Measurements from ENCODE around the gene TEAD4.
A peak's percentile ranks its signal among the peaks of the same experiment; 100 is the strongest.

TEAD4 gene

GRCh38 chr12:3073438-3074250 is 114.4 kb downstream of the TEAD4 start:
- Mint-ChIP-seq H3K9me3 (no peaks in the 10 kb centered on the region), H3K36me3 (ENCODE audit: low read depth) (no peaks in the 10 kb centered on the region), H3K4me3 (no peak overlapping the region), H3K27me3 (peaks cover 33% of the 10 kb centered on the region), H3K4me1 (ENCODE audit: low read depth) (peaks cover 16% of the 10 kb centered on the region), H3K27ac (no peak overlapping the region)
- DNase-seq, result peak; percentile 90

GRCh38 chr12:3075315-3075714 is 116.1 kb downstream of the TEAD4 start:
- H3K4me1 Mint-ChIP-seq (ENCODE audit: low read depth), result peaks cover 16% of the 10 kb centered on the region
- peaks cover 26% of the 10 kb centered on the region for H3K27me3 Mint-ChIP-seq
- no peaks in the 10 kb centered on the region for H3K36me3 Mint-ChIP-seq (ENCODE audit: low read depth)
- H3K9me3 Mint-ChIP-seq, result no peaks in the 10 kb centered on the region
- no peak overlapping the region for H3K4me3 Mint-ChIP-seq
- no peak for DNase-seq
- H3K27ac Mint-ChIP-seq, result no peak overlapping the region

- no peaks in the 10 kb centered on the region for H3K36me3 Mint-ChIP-seq (ENCODE audit: low read depth)
- H3K27me3 Mint-ChIP-seq, result peaks cover 26% of the 10 kb centered on the region
- H3K27ac Mint-ChIP-seq, result peak within 1 kb of the TSS; percentile 18
- DNase-seq, result peak; percentile 85
- H3K4me1 Mint-ChIP-seq (ENCODE audit: low read depth), result peaks cover 16% of the 10 kb centered on the region
- H3K4me3 Mint-ChIP-seq, result peak within 1 kb of the TSS; percentile 73
- H3K9me3 Mint-ChIP-seq, result no peaks in the 10 kb centered on the region
Measured at GRCh38 chr12:3076730-3077571, 117.8 kb downstream of the TEAD4 start, which contains the start of gene TSPAN9. TSS of gene TSPAN9 (plus strand) at chr12:3077379. CDS start at chr12:3201194, 123,815 bp downstream.

- no peaks in the 10 kb centered on the region for H3K9me3 Mint-ChIP-seq
- H3K27me3 Mint-ChIP-seq, result peaks cover 26% of the 10 kb centered on the region
- H3K36me3 Mint-ChIP-seq (ENCODE audit: low read depth), result no peaks in the 10 kb centered on the region
- peaks cover 16% of the 10 kb centered on the region for H3K4me1 Mint-ChIP-seq (ENCODE audit: low read depth)
- H3K4me3 Mint-ChIP-seq, result peak overlapping the region; percentile 66
- no peak overlapping the region for H3K27ac Mint-ChIP-seq
- no peak for DNase-seq
Measured at GRCh38 chr12:3077572-3078081, 118.4 kb downstream of the TEAD4 start.

- Mint-ChIP-seq H3K4me1 (ENCODE audit: low read depth) (peaks cover 16% of the 10 kb centered on the region), H3K4me3 (peak overlapping the region; percentile 66), H3K27ac (no peak overlapping the region), H3K27me3 (peaks cover 23% of the 10 kb centered on the region), H3K9me3 (no peaks in the 10 kb centered on the region), H3K36me3 (ENCODE audit: low read depth) (no peaks in the 10 kb centered on the region)
- no peak for DNase-seq
Measured at GRCh38 chr12:3078086-3078820, 119.1 kb downstream of the TEAD4 start.

GRCh38 chr12:3081091-3081490 is 121.9 kb downstream of the TEAD4 start:
- DNase-seq, result no peak
- no peak overlapping the region for H3K27ac Mint-ChIP-seq
- H3K4me1 Mint-ChIP-seq (ENCODE audit: low read depth), result peaks cover 10% of the 10 kb centered on the region
- H3K4me3 Mint-ChIP-seq, result no peak overlapping the region
- H3K27me3 Mint-ChIP-seq, result peaks cover 10% of the 10 kb centered on the region
- no peaks in the 10 kb centered on the region for H3K36me3 Mint-ChIP-seq (ENCODE audit: low read depth)
- no peaks in the 10 kb centered on the region for H3K9me3 Mint-ChIP-seq

- H3K4me3 Mint-ChIP-seq, result no peak overlapping the region
- H3K27me3 Mint-ChIP-seq, result peaks cover 6% of the 10 kb centered on the region
- H3K4me1 Mint-ChIP-seq (ENCODE audit: low read depth), result peaks cover 5% of the 10 kb centered on the region
- H3K36me3 Mint-ChIP-seq (ENCODE audit: low read depth), result no peaks in the 10 kb centered on the region
- H3K27ac Mint-ChIP-seq, result no peak overlapping the region
- no peaks in the 10 kb centered on the region for H3K9me3 Mint-ChIP-seq
- no peak for DNase-seq
Measured at GRCh38 chr12:3081886-3082285, 122.7 kb downstream of the TEAD4 start.

- no peaks in the 10 kb centered on the region for H3K4me1 Mint-ChIP-seq (ENCODE audit: low read depth)
- H3K27me3 Mint-ChIP-seq, result peaks cover 1% of the 10 kb centered on the region
- H3K9me3 Mint-ChIP-seq, result no peaks in the 10 kb centered on the region
- no peak overlapping the region for H3K27ac Mint-ChIP-seq
- no peak overlapping the region for H3K4me3 Mint-ChIP-seq
- DNase-seq, result no peak
- no peaks in the 10 kb centered on the region for H3K36me3 Mint-ChIP-seq (ENCODE audit: low read depth)
Measured at GRCh38 chr12:3083241-3083920, 124.2 kb downstream of the TEAD4 start.

GRCh38 chr12:3083921-3084347 is 124.7 kb downstream of the TEAD4 start:
- Mint-ChIP-seq H3K27me3 (no peaks in the 10 kb centered on the region), H3K4me3 (no peak overlapping the region), H3K4me1 (ENCODE audit: low read depth) (no peaks in the 10 kb centered on the region), H3K9me3 (no peaks in the 10 kb centered on the region), H3K27ac (no peak overlapping the region), H3K36me3 (ENCODE audit: low read depth) (no peaks in the 10 kb centered on the region)
- no peak for DNase-seq

- no peak for DNase-seq
- no peak overlapping the region for H3K27ac Mint-ChIP-seq
- H3K4me3 Mint-ChIP-seq, result no peak overlapping the region
- no peaks in the 10 kb centered on the region for H3K4me1 Mint-ChIP-seq (ENCODE audit: low read depth)
- H3K9me3 Mint-ChIP-seq, result no peaks in the 10 kb centered on the region
- H3K27me3 Mint-ChIP-seq, result no peaks in the 10 kb centered on the region
- no peaks in the 10 kb centered on the region for H3K36me3 Mint-ChIP-seq (ENCODE audit: low read depth)
Measured at GRCh38 chr12:3084742-3085141, 125.5 kb downstream of the TEAD4 start.

- Mint-ChIP-seq H3K27me3 (no peaks in the 10 kb centered on the region), H3K36me3 (ENCODE audit: low read depth) (no peaks in the 10 kb centered on the region)
Measured at GRCh38 chr12:3085341-3086139, 126.3 kb downstream of the TEAD4 start.

GRCh38 chr12:3086211-3086610 is 127.0 kb downstream of the TEAD4 start:
- no peaks in the 10 kb centered on the region for H3K9me3 Mint-ChIP-seq
- no peaks in the 10 kb centered on the region for H3K36me3 Mint-ChIP-seq (ENCODE audit: low read depth)
- no peak for DNase-seq
- H3K27ac Mint-ChIP-seq, result no peak overlapping the region
- H3K4me3 Mint-ChIP-seq, result no peak overlapping the region
- no peaks in the 10 kb centered on the region for H3K27me3 Mint-ChIP-seq
- H3K4me1 Mint-ChIP-seq (ENCODE audit: low read depth), result no peaks in the 10 kb centered on the region

More at GRCh38 chr12:3085341-3086139, 126.3 kb downstream of the TEAD4 start:
- no peak overlapping the region for H3K27ac Mint-ChIP-seq
- no peaks in the 10 kb centered on the region for H3K4me1 Mint-ChIP-seq (ENCODE audit: low read depth)
- H3K4me3 Mint-ChIP-seq, result no peak overlapping the region
- H3K9me3 Mint-ChIP-seq, result no peaks in the 10 kb centered on the region
- no peak for DNase-seq

GRCh38 chr12:3086729-3087323 is 127.6 kb downstream of the TEAD4 start:
- Mint-ChIP-seq H3K27ac (no peak overlapping the region), H3K9me3 (no peaks in the 10 kb centered on the region), H3K4me3 (no peak overlapping the region), H3K27me3 (no peaks in the 10 kb centered on the region), H3K4me1 (ENCODE audit: low read depth) (no peaks in the 10 kb centered on the region), H3K36me3 (ENCODE audit: low read depth) (no peaks in the 10 kb centered on the region)
- no peak for DNase-seq

All from activated T-cell treated with anti-CD3 and anti-CD28 coated beads, Interleukin-2, amount 50 U/mL, for 24 hours (primary cell).